ENCODE measurements around the gene OR5V1. TPM values are rescaled to one million over a fixed set of nuclear protein-coding genes. Genes with fewer than 3 reads are reported as not detected.
"Not testable (repeated sequence)": the region's sequence is repeated elsewhere in the genome, so short reads cannot be mapped to it uniquely, and the experiment has no call there.

OR5V1 gene
- total RNA-seq, 1 donor from 2014 or later: not detected

DNA sequence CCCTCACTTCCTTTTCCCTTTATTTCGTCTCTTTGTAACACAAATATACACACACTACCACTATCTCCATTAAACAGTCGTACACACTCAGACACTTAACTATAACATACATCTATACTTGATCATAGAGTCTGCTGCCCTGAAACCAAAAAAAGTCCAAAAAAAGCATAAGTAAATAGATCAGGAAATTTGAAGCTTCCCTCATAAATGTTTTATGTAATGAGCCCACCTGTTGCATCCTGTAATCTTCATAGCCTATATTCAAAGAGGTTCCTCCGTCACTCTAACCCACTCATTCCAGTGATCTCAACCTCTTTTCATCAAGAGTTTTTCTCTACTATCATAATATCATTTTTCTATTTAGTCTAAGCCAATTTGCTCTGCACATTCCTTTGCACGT is 19.9 kb upstream of the OR5V1 start:
- no peak overlapping the region for H3K27ac Mint-ChIP-seq
- TF ChIP-seq, protein P1, sequence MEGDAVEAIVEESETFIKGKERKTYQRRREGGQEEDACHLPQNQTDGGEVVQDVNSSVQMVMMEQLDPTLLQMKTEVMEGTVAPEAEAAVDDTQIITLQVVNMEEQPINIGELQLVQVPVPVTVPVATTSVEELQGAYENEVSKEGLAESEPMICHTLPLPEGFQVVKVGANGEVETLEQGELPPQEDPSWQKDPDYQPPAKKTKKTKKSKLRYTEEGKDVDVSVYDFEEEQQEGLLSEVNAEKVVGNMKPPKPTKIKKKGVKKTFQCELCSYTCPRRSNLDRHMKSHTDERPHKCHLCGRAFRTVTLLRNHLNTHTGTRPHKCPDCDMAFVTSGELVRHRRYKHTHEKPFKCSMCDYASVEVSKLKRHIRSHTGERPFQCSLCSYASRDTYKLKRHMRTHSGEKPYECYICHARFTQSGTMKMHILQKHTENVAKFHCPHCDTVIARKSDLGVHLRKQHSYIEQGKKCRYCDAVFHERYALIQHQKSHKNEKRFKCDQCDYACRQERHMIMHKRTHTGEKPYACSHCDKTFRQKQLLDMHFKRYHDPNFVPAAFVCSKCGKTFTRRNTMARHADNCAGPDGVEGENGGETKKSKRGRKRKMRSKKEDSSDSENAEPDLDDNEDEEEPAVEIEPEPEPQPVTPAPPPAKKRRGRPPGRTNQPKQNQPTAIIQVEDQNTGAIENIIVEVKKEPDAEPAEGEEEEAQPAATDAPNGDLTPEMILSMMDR (IDR thresholded peaks at IDR 0.05; ENCODE audit: unreplicated experiment): no peak
- no peaks in the 10 kb centered on the region for H3K4me1 Mint-ChIP-seq
- no peak for DNase-seq (ENCODE audit: low spot score in 2 of 2, unreplicated experiment in 2 of 2)
- H3K27me3 Mint-ChIP-seq (ENCODE audit: low read depth): peaks cover 37% of the 10 kb centered on the region
- H3K36me3 Mint-ChIP-seq: no peaks in the 10 kb centered on the region
- no peak overlapping the region for H3K4me3 Mint-ChIP-seq
- no peaks in the 10 kb centered on the region for H3K9me3 Mint-ChIP-seq

DNA sequence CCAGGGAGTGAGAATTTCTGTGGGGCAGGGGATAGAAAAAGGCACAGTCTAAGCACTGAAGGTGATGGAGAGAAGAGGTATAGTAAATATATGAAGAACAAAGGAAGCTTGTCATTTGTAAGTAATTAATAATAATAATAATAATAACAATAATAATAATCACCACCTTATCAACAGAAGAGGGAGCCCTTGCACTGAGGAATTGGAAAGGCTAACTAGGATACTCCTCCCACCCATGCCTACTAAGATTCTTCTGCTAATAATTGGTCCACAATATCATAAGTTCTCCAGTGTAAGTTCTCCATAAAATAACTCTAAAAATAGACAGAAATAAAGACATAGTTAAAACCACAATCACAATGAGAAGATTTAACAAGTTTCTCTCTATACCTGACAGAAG is 7.3 kb upstream of the OR5V1 start:
- H3K27me3 Mint-ChIP-seq (ENCODE audit: low read depth): peaks cover 19% of the 10 kb centered on the region
- DNase-seq (ENCODE audit: low spot score in 2 of 2, unreplicated experiment in 2 of 2): no peak
- no peaks in the 10 kb centered on the region for H3K36me3 Mint-ChIP-seq
- TF ChIP-seq, protein P1 (IDR thresholded peaks at IDR 0.05; ENCODE audit: unreplicated experiment): no peak
- no peaks in the 10 kb centered on the region for H3K9me3 Mint-ChIP-seq
- H3K27ac Mint-ChIP-seq: no peak overlapping the region
- no peaks in the 10 kb centered on the region for H3K4me1 Mint-ChIP-seq
- H3K4me3 Mint-ChIP-seq: no peak overlapping the region

DNA sequence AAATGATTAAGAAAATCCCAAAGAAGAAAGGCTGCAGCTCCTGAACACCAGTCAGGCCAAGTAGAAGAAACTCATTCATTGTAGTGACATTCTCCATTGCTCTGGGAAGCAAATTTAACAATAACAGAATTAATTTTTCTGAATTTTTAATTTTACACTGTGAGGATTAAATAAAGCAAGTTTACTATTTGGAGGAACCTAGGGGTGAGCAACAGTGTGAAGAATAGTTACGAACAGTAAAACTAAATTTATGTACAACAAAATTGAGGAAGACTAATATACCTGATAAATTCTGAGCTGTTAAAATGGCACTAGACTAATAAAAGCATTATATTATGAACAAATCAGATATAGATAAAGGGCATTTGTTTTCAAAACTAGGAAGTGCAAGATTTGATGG is 6.5 kb upstream of the OR5V1 start, which contains the start of gene OR12D3:
Gene OR12D3 (minus strand): TSS at position 101 of the 400 bp plus-strand sequence. CDS start 4 bp downstream, at position 97.
- no peaks in the 10 kb centered on the region for H3K9me3 Mint-ChIP-seq
- H3K27me3 Mint-ChIP-seq (ENCODE audit: low read depth): peaks cover 13% of the 10 kb centered on the region
- no peaks in the 10 kb centered on the region for H3K36me3 Mint-ChIP-seq
- no peak within 1 kb of the TSS for H3K4me3 Mint-ChIP-seq
- no peak for DNase-seq (ENCODE audit: low spot score in 2 of 2, unreplicated experiment in 2 of 2)
- no peak within 1 kb of the TSS for H3K27ac Mint-ChIP-seq
- TF ChIP-seq, protein P1 (IDR thresholded peaks at IDR 0.05; ENCODE audit: unreplicated experiment): no peak
- no peaks in the 10 kb centered on the region for H3K4me1 Mint-ChIP-seq

DNA sequence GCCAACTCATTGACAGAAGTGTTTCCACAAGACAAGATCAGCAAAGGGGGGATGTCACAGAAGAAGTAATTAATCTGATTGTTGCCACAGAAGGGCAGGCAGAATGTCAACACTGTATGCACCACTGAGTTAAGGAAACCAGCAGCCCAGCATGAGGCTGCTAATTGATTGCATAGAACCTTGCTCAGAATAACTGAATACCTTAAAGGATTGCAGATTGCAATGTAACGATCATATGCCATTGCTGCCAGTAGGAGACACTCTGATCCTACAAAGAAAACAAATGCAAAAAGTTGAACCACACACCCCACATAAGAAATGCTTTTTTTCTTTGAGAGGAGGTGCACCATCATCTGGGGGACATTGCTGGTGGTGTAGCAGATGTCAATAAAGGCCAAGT is 13.1 kb downstream of the OR5V1 start:
- TF ChIP-seq, protein P1 (IDR thresholded peaks at IDR 0.05; ENCODE audit: unreplicated experiment): no peak
- Mint-ChIP-seq H3K4me1 (no peaks in the 10 kb centered on the region), H3K27me3 (ENCODE audit: low read depth) (peaks cover 28% of the 10 kb centered on the region), H3K4me3 (no peak overlapping the region), H3K27ac (no peak overlapping the region), H3K9me3 (peaks cover 17% of the 10 kb centered on the region), H3K36me3 (no peaks in the 10 kb centered on the region)
- DNase-seq (ENCODE audit: low spot score in 2 of 2, unreplicated experiment in 2 of 2): no peak

DNA sequence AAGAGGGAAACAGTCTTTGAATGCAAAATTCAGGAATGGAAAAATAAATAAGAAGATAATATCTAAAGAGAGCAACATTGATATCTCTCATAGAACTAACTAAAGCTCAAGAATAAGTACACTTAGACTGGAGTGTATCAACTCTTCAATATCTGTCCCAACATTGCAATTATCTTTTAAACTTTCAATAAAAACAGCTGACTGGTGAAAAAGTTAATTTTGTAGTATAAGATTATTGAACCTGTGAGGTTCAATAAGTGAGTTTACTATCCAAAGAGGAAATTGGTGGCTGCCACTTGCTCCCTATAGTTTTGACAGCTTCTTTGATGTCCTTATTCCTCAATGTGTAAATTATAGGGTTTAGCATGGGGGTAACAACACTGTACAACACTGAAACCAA is 13.7 kb downstream of the OR5V1 start:
- H3K36me3 Mint-ChIP-seq: no peaks in the 10 kb centered on the region
- no peaks in the 10 kb centered on the region for H3K4me1 Mint-ChIP-seq
- TF ChIP-seq, protein P1 (IDR thresholded peaks at IDR 0.05; ENCODE audit: unreplicated experiment): no peak

DNA sequence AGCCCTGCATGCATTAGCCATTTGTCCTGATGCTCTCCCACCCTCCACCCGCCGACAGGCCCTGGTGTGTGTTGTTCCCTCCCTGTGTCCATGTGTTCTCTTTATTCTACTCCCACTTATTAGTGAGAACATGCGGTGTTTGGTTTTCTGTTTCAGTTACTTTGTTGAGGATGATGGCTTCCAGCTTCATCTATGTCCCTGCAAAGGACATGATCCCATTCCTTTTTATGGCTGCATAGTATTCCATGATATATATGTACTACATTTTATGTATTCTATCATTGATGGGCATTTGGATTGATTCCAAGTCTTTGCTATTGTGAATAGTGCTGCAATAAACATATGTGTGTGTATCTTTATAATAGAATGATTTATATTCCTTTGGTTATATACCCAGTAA is 19.3 kb downstream of the OR5V1 start:
- not testable (repeated sequence) for H3K27ac Mint-ChIP-seq; H3K4me1 Mint-ChIP-seq; H3K4me3 Mint-ChIP-seq; DNase-seq (ENCODE audit: low spot score in 2 of 2, unreplicated experiment in 2 of 2); H3K36me3 Mint-ChIP-seq
- Mint-ChIP-seq H3K9me3 (peaks cover 27% of the 10 kb centered on the region), H3K27me3 (ENCODE audit: low read depth) (peaks cover 16% of the 10 kb centered on the region)

More for the DNA sequence above, 13.7 kb downstream of the OR5V1 start:
- peaks cover 24% of the 10 kb centered on the region for H3K27me3 Mint-ChIP-seq (ENCODE audit: low read depth)
- H3K27ac Mint-ChIP-seq: no peak overlapping the region
- H3K4me3 Mint-ChIP-seq: no peak overlapping the region
- H3K9me3 Mint-ChIP-seq: peaks cover 23% of the 10 kb centered on the region
- no peak for DNase-seq (ENCODE audit: low spot score in 2 of 2, unreplicated experiment in 2 of 2)
